HG03439 (cell line): Measurements from ENCODE around the gene HMGCS2.
"Not testable (repeated sequence)": the region's sequence is repeated elsewhere in the genome, so short reads cannot be mapped to it uniquely, and the experiment has no call there.

Experiments
- ATAC-seq: cut with Tn5 transposase; IDR thresholded peaks from one replicate; pipeline ENCODE4 v1.9.1; 2021; ENCODE audit warnings: mild to moderate bottlenecking, moderate library complexity; ENCODE audit not compliant: unreplicated experiment

Gene HMGCS2

GRCh38 chr1:119790451-119791198 lies 21.9 kb upstream of the HMGCS2 start:
- no peak for ATAC-seq

DNA sequence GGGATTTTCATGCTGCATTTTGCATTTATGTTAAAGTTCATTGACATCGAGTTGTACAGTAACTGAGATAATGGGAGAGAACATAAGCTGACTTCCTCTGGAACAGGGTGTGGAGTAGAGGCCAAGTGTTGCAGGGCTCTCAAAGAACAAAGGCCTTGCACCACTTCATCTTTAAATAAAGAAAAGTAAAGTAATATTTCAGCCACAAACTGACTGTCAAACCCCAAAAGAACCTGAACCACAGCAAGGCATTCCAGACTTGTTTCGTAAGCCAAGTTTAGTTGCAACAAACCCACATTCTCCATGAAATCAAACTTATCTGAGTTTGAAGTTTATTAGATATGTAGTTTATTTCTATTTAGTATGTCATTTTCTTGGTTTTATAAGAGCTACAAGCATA lies 19.1 kb upstream of the HMGCS2 start:
- no peak for ATAC-seq

GRCh38 chr1:119786473-119787050 lies 17.9 kb upstream of the HMGCS2 start:
- not testable (repeated sequence) for ATAC-seq

- ATAC-seq, result not testable (repeated sequence)
These were observed 17.3 kb upstream of the HMGCS2 start for GRCh38 chr1:119786046-119786445.

DNA sequence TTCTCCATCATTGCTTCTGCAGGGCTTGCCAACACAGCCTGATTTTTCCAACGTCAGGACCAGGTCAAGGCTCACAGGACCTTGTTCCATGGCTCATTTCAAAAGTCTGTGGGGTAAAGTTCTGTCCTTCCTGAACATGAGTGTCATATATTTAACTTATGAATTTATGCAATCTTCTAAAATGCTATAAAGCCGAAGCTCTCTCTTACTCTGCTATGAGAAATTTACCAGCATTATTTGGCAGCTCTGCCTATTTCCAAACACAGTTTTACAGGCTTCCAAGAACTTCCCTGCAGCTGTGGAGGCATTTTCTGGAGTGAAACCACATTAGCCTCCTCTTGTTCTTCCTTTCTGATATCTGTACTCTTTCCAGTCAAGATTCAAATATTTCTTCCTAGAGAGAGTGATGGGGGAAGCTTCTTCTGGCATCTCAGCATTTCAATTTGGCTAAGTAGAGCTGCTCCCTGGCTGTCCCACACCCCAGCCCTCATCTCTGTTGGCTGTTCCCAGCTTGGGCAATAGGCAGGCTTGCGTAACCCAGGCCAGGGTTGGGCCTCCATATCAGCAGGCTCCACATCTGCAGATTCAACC lies 15.6 kb upstream of the HMGCS2 start:
- no peak for ATAC-seq

DNA sequence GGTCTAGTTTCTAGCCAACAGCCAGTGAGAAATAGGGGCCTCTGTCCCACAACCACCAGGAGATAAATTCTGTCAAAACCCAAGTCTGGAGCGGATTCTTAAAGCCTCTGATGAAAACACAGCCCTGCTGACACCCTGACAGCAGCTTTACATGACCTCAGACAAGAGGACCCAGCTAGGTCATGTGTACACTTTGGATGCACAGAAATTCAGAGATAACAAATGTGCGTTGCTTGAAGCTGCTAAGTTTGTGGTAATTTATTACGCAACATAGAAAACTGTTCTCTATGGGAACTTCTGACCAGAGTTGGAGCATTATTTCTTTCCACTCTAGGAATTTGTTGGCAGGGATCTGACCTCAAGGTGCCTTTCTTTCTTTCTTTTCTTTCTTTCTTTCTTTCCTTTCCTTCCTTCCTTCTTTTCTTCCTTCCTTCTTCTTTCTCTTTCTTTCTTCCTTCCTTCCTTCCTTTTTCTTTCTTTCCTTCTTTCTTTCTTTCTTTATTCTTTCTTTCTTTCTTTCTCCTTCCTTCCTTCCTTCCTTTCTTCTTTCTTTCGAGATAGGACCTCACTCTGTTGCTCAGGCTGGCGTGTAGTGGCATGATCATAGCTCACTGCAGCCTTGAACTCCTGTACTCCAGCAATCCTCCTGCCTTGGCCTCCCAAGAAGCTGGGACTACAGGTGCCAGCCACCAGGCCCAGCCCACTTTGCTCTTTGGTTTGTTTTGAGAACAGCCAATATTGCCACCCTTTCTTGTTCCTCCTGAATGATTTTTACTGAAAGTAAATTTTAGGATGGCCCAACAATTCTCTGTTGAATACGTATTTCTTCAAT lies 14.9 kb upstream of the HMGCS2 start:
- ATAC-seq, result no peak

- no peak for ATAC-seq
These were observed 14.1 kb upstream of the HMGCS2 start for GRCh38 chr1:119782631-119783325.

- ATAC-seq, result no peak
These were observed 12.9 kb upstream of the HMGCS2 start for GRCh38 chr1:119781434-119782210.

GRCh38 chr1:119779869-119780356 lies 11.2 kb upstream of the HMGCS2 start:
- no peak for ATAC-seq

DNA sequence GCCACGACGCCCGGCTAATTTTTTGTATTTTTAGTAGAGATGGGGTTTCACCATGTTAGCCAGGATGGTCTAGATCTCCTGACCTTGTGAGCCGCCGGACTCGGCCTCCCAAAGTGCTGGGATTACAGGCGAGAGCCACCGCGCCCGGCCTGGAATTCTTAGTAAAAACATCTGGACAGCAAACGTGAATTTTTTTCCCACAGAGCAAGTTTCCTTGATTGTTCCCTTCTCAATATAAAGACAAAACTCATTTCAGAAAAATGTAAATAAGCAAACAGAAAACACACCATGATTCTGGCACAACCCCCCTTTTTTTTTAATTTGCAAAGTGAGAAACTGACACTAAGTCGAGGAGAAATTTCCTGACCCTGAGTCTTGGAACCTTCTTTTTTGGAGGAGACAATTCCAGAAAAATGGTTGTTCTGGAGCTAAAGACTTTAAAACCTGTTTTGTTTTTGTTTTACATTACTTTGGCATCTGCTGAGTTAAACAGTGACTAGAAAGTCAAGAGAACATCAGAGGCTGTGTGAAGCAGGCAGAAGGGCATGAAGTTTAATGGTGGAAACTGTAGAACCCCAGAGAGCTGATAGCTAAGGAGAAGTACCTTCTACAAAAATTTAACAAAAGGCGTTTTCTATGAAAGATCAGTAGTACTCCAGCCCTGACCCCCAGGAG lies 10.3 kb upstream of the HMGCS2 start:
- ATAC-seq, result no peak

GRCh38 chr1:119778359-119778758 lies 9.7 kb upstream of the HMGCS2 start:
- ATAC-seq, result no peak

DNA sequence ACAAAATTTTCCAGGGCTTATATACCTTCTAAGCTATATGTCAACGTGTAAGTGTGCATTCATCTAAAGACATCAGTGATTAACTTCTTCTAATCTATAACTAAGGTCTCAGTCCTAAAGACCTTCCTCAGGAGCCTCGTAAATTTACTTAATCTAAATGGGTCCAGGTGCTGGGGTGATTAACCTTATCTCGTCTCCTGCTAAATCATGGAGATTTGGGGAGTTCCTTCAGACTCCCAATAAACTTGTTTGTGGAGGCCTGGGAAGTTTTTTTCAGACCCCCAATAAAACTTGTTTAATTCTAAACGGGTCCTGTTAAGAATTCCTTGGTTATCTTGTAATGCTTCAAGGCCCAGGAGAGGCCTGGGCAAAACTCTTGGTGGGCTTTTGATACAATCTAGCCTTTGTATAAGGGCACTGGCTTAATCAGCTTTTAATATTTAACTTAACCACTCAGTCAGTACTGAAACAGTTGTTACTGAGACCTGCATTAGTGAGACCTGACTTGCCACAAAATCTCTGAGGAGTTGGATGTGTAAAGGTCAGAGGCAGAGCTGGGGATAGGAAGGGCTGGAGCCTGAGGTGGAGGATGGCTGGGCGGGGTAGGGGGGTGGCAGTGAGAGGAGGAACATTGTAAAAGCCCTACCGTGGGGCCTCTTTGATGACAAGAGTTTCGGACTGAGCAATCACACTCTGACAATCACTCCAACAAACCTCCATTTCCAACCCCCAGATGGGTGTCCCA lies 6.2 kb upstream of the HMGCS2 start:
- no peak for ATAC-seq

DNA sequence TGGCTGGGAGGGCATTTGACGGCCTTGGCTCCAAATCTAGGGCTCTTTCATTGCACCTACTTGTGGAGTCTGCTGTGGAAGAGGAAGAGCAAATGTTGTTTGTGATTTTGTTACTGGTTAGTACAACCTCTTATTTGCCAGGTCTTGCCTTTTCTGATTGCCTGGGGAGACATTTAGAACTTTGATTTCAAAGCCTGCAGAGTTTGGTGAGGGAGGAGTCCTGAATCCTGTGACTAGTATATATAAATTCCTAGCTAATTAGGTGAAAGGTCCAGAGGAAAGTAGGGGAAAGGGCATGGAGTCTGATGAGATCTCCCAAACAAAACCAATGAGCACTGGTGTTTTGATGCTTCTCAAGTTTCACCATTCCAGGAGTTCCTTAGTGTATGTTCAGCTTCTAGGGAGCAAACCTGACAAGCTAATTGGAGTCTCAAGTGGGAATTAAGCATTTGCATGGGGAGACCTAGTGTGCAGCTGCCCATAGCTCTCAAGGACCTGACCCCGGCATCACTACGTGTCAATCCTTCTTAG lies 5.1 kb upstream of the HMGCS2 start:
- no peak for ATAC-seq

- ATAC-seq, result no peak
These were observed 3.6 kb upstream of the HMGCS2 start for GRCh38 chr1:119772298-119772697.

DNA sequence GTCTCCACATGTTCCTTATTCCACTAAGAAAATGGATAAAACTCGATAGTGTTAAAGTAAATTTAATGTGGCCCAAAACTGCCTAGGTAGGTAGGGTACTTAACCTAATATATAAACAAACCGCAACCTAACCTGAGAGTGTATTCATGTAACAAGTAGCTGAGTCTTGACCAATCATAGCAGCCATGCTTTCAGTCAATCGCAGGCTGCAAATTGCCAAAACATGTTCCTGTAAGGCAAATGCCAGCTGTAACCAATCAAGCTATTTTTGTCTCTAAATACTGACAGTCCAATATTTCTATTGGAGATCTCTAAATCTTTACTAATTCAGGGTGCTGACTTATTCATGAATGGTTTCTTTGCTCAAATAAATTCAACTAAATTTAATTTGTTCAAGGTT lies 3.1 kb upstream of the HMGCS2 start:
- no peak for ATAC-seq

GRCh38 chr1:119771016-119771415 lies 2.3 kb upstream of the HMGCS2 start:
- no peak for ATAC-seq

- ATAC-seq, result no peak
These were observed 1.2 kb downstream of the HMGCS2 start for GRCh38 chr1:119767486-119767885.

DNA sequence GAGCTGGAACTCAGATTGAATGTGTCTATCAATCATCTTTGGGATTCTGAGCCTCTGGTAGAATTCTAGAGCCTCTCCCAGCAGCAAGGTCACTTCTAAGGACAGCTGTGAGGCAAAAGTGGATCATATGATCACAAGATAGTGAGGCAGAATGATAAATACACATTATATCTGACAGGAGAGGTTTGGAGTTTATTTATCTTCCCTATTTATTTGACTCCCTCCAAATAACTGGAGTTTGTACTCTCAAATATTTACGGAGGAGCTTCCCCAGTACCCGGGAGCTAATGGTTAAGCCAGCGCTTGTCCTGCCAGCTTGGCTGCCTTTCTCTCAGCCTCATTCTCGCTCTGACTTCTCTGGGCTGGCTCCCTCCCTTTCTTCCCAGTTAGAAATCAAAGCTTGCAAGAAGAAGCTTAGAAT lies 2.3 kb downstream of the HMGCS2 start:
- no peak for ATAC-seq
